ENCODE data around the gene ABLIM1.
A peak's percentile ranks its signal among the peaks of the same experiment; 100 is the strongest.

Gene ABLIM1

GRCh38 chr10:114576716-114577115, 81.4 kb downstream of the ABLIM1 start:
- DNase-seq (ENCODE audit: low read depth) = no peak

- no peak for DNase-seq (ENCODE audit: low read depth)
Observed at GRCh38 chr10:114576132-114576487, 82.0 kb downstream of the ABLIM1 start.

GRCh38 chr10:114575417-114576131, 82.5 kb downstream of the ABLIM1 start:
- no peak for DNase-seq (ENCODE audit: low read depth)

- no peak for DNase-seq (ENCODE audit: low read depth)
Observed at GRCh38 chr10:114573330-114574045, 84.6 kb downstream of the ABLIM1 start.

GRCh38 chr10:114571316-114571999, 86.6 kb downstream of the ABLIM1 start:
- DNase-seq (ENCODE audit: low read depth) = peak; percentile 7

- no peak for DNase-seq (ENCODE audit: low read depth)
Observed at GRCh38 chr10:114566064-114566463, 92.0 kb downstream of the ABLIM1 start.

- peak; percentile 15 for DNase-seq (ENCODE audit: low read depth)
Observed at GRCh38 chr10:114565066-114565465, 93.0 kb downstream of the ABLIM1 start.

GRCh38 chr10:114561008-114561523, 97.0 kb downstream of the ABLIM1 start:
- no peak for DNase-seq (ENCODE audit: low read depth)

- no peak for DNase-seq (ENCODE audit: low read depth)
Observed at GRCh38 chr10:114560144-114560543, 97.9 kb downstream of the ABLIM1 start.

- DNase-seq (ENCODE audit: low read depth) = no peak
Observed at GRCh38 chr10:114559636-114560035, 98.4 kb downstream of the ABLIM1 start.

- no peak for DNase-seq (ENCODE audit: low read depth)
Observed at GRCh38 chr10:114557854-114558253, 100.2 kb downstream of the ABLIM1 start.

GRCh38 chr10:114556236-114557122, 101.6 kb downstream of the ABLIM1 start:
- no peak for DNase-seq (ENCODE audit: low read depth)

- DNase-seq (ENCODE audit: low read depth) = no peak
Observed at GRCh38 chr10:114553436-114553835, 104.6 kb downstream of the ABLIM1 start.

- no peak for DNase-seq (ENCODE audit: low read depth)
Observed at GRCh38 chr10:114552050-114552449, 106.0 kb downstream of the ABLIM1 start.

- no peak for DNase-seq (ENCODE audit: low read depth)
Observed at GRCh38 chr10:114551636-114551972, 106.5 kb downstream of the ABLIM1 start.

GRCh38 chr10:114550756-114551635, 107.1 kb downstream of the ABLIM1 start:
- DNase-seq (ENCODE audit: low read depth) = peak; percentile 10

- peak; percentile 23 for DNase-seq (ENCODE audit: low read depth)
Observed at GRCh38 chr10:114548662-114549061, 109.4 kb downstream of the ABLIM1 start.

GRCh38 chr10:114547514-114547913, 110.6 kb downstream of the ABLIM1 start:
- DNase-seq (ENCODE audit: low read depth) = no peak

- no peak for DNase-seq (ENCODE audit: low read depth)
Observed at GRCh38 chr10:114547056-114547455, 111.0 kb downstream of the ABLIM1 start.

- DNase-seq (ENCODE audit: low read depth) = no peak
Observed at GRCh38 chr10:114545819-114546218, 112.3 kb downstream of the ABLIM1 start.

- DNase-seq (ENCODE audit: low read depth) = no peak
Observed at GRCh38 chr10:114545071-114545470, 113.0 kb downstream of the ABLIM1 start.

All from GM04504 (cell line).